ENCODE data around the gene KCNQ1OT1.

KCNQ1OT1 gene

GRCh38 chr11:2559527-2560311, 140.1 kb downstream of the KCNQ1OT1 start:
- FAIRE-seq: no peak
- no peak for DNase-seq (ENCODE audit: insufficient read length, low spot score)
- TF ChIP-seq CTCF (IDR thresholded peaks at IDR 0.05; ENCODE audit: insufficient read depth, missing control alignments): no peak

- TF ChIP-seq CTCF (IDR thresholded peaks at IDR 0.05; ENCODE audit: insufficient read depth, missing control alignments): no peak
- no peak for DNase-seq (ENCODE audit: insufficient read length, low spot score)
- FAIRE-seq: no peak
Observed at GRCh38 chr11:2558861-2559526, 140.8 kb downstream of the KCNQ1OT1 start.

- no peak for FAIRE-seq
- TF ChIP-seq CTCF (IDR thresholded peaks at IDR 0.05; ENCODE audit: insufficient read depth, missing control alignments): no peak
- no peak for DNase-seq (ENCODE audit: insufficient read length, low spot score)
Observed at GRCh38 chr11:2558397-2558796, 141.4 kb downstream of the KCNQ1OT1 start.
